ENCODE measurements around the gene KCMF1. TPM values are rescaled to one million over a fixed set of nuclear protein-coding genes. Genes with fewer than 3 reads are reported as not detected.

KCMF1 gene
- total and polyA plus RNA-seq, 9 of the 15 experiments (the other 6 are each of a cell fraction or from before 2014, with no cell fraction given): 6.8 to 88.2 (median 46.5) TPM

DNA sequence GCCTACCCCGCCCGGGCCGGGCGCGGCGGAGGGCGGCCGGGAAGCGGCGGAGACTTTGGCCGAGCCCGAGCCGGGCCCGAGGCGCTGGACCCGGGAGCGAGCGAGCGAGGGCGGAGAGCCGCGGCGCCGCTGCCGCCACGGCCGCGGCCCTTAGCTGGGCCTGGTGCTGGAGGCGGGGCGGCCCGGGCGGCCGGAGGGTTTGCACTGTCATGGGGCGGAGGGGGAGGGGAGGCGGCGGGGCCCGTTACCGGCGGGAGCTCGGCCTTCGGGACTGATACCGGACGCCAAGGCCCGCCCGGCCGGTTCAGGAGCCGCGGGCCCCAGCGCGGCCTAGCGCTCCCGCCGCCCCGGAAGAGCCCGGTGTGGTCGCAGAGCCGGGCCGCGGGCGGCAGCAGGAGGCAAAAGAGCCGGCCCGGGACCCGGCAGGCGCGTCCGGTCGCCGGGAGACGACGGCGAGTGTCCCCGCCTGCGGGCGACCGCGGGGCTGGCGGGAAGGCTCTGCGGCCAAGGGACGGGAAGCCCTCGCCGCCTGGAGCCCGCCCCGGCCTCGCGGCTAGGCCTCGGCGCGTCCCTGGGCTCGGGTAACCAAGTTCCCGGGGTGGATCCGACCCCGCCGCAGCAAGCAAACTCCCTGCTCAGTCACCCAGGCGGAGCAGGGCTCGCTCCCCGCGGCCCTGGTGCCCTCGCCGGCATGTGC lies 697 bp downstream of the KCMF1 start (continued):
- TF ChIP-seq SAP30 (IDR thresholded peaks at IDR 0.05; ENCODE audit: borderline replicate concordance, insufficient read depth, low read depth, low read length, poor library complexity, severe bottlenecking) (peak; percentile 32), XRCC5 (IDR thresholded peaks at IDR 0.05; ENCODE audit: low read depth, low read length) (0 out of 2 replicates have a peak, but pooled peaks have one; percentile 54), L3MBTL2 (IDR thresholded peaks at IDR 0.05) (peak; percentile 73; the same call in 1 of the 2 replicates), CXXC5 (CRISPR knock-in tag; IDR thresholded peaks at IDR 0.05) (peak; percentile 54), KAT7 (CRISPR knock-in tag; IDR thresholded peaks at IDR 0.05; ENCODE audit: borderline replicate concordance) (peak; percentile 42; the same call in 1 of the 2 replicates), SMC3 (conservative IDR thresholded peaks at IDR 0.05; ENCODE audit: insufficient read depth, low read depth, low read length) (no peak), NR1H2 (CRISPR knock-in tag; IDR thresholded peaks at IDR 0.05) (no peak), RBBP5 (IDR thresholded peaks at IDR 0.05; ENCODE audit: borderline replicate concordance, insufficient read depth, low read length, poor library complexity, severe bottlenecking) (peak; percentile 94), BRD4 (IDR thresholded peaks at IDR 0.05) (peak; percentile 45), SMAD4 (CRISPR knock-in tag; conservative IDR thresholded peaks at IDR 0.05) (peak; percentile 62; the same call in 1 of the 2 replicates), E2F3 (CRISPR knock-in tag; IDR thresholded peaks at IDR 0.05) (peak; percentile 80; the same call in 1 of the 2 replicates), NFE2 (IDR thresholded peaks at IDR 0.05; ENCODE audit: low read depth) (peak; percentile 57), CTBP1 (IDR thresholded peaks at IDR 0.05; ENCODE audit: borderline replicate concordance) (peak; percentile 30; the same call in 1 of the 2 replicates)
- TF ChIP-seq, protein P1, sequence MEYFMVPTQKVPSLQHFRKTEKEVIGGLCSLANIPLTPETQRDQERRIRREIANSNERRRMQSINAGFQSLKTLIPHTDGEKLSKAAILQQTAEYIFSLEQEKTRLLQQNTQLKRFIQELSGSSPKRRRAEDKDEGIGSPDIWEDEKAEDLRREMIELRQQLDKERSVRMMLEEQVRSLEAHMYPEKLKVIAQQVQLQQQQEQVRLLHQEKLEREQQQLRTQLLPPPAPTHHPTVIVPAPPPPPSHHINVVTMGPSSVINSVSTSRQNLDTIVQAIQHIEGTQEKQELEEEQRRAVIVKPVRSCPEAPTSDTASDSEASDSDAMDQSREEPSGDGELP (CRISPR knock-in tag; IDR thresholded peaks at IDR 0.05; ENCODE audit: borderline replicate concordance): peak; percentile 33; the same call in 1 of the 2 replicates
- TF ChIP-seq, protein P2, sequence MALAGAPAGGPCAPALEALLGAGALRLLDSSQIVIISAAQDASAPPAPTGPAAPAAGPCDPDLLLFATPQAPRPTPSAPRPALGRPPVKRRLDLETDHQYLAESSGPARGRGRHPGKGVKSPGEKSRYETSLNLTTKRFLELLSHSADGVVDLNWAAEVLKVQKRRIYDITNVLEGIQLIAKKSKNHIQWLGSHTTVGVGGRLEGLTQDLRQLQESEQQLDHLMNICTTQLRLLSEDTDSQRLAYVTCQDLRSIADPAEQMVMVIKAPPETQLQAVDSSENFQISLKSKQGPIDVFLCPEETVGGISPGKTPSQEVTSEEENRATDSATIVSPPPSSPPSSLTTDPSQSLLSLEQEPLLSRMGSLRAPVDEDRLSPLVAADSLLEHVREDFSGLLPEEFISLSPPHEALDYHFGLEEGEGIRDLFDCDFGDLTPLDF (CRISPR knock-in tag; IDR thresholded peaks at IDR 0.05): peak; percentile 50; the same call in 1 of the 2 replicates
- TF ChIP-seq, protein P3, sequence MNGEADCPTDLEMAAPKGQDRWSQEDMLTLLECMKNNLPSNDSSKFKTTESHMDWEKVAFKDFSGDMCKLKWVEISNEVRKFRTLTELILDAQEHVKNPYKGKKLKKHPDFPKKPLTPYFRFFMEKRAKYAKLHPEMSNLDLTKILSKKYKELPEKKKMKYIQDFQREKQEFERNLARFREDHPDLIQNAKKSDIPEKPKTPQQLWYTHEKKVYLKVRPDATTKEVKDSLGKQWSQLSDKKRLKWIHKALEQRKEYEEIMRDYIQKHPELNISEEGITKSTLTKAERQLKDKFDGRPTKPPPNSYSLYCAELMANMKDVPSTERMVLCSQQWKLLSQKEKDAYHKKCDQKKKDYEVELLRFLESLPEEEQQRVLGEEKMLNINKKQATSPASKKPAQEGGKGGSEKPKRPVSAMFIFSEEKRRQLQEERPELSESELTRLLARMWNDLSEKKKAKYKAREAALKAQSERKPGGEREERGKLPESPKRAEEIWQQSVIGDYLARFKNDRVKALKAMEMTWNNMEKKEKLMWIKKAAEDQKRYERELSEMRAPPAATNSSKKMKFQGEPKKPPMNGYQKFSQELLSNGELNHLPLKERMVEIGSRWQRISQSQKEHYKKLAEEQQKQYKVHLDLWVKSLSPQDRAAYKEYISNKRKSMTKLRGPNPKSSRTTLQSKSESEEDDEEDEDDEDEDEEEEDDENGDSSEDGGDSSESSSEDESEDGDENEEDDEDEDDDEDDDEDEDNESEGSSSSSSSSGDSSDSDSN (IDR thresholded peaks at IDR 0.05; ENCODE audit: borderline replicate concordance in 1 of 2, low read depth in 2 of 2, low read length in 2 of 2): peak; percentile 99
- TF ChIP-seq, protein P4, sequence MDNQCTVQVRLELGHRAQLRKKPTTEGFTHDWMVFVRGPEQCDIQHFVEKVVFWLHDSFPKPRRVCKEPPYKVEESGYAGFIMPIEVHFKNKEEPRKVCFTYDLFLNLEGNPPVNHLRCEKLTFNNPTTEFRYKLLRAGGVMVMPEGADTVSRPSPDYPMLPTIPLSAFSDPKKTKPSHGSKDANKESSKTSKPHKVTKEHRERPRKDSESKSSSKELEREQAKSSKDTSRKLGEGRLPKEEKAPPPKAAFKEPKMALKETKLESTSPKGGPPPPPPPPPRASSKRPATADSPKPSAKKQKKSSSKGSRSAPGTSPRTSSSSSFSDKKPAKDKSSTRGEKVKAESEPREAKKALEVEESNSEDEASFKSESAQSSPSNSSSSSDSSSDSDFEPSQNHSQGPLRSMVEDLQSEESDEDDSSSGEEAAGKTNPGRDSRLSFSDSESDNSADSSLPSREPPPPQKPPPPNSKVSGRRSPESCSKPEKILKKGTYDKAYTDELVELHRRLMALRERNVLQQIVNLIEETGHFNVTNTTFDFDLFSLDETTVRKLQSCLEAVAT (IDR thresholded peaks at IDR 0.05): no peak
- TF ChIP-seq, protein P5, sequence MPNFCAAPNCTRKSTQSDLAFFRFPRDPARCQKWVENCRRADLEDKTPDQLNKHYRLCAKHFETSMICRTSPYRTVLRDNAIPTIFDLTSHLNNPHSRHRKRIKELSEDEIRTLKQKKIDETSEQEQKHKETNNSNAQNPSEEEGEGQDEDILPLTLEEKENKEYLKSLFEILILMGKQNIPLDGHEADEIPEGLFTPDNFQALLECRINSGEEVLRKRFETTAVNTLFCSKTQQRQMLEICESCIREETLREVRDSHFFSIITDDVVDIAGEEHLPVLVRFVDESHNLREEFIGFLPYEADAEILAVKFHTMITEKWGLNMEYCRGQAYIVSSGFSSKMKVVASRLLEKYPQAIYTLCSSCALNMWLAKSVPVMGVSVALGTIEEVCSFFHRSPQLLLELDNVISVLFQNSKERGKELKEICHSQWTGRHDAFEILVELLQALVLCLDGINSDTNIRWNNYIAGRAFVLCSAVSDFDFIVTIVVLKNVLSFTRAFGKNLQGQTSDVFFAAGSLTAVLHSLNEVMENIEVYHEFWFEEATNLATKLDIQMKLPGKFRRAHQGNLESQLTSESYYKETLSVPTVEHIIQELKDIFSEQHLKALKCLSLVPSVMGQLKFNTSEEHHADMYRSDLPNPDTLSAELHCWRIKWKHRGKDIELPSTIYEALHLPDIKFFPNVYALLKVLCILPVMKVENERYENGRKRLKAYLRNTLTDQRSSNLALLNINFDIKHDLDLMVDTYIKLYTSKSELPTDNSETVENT (CRISPR knock-in tag; IDR thresholded peaks at IDR 0.05): 0 out of 2 replicates have a peak, but pooled peaks have one; percentile 17

All from K562 (cell line).